A673 (cell line): ENCODE data around the gene ANKRD44.

Experiments used
- EZH2 ChIP-seq: fragments of 200-600 bp; sonication (generic); IDR thresholded peaks from 2 replicates; pipeline ENCODE4 v1.6.1; 2017; ENCODE audit warnings: borderline replicate concordance, low read depth, mild to moderate bottlenecking, mixed read lengths, antibody characterized with exemption, low read length; ENCODE audit not compliant: poor library complexity, severe bottlenecking
- TF ChIP-seq, protein P1 (sequence below): fragments of 300-800, 200-600 bp; sonication (generic); conservative IDR thresholded peaks from 2 replicates; pipeline ENCODE4 v1.5.1; 2017; ENCODE audit warnings: low read depth, mild to moderate bottlenecking, antibody characterized with exemption, low read length, moderate library complexity, mixed read lengths

GRCh38 chr2:197345846-197346370, 35.3 kb upstream of the ANKRD44 start:
- TF ChIP-seq, protein P1, sequence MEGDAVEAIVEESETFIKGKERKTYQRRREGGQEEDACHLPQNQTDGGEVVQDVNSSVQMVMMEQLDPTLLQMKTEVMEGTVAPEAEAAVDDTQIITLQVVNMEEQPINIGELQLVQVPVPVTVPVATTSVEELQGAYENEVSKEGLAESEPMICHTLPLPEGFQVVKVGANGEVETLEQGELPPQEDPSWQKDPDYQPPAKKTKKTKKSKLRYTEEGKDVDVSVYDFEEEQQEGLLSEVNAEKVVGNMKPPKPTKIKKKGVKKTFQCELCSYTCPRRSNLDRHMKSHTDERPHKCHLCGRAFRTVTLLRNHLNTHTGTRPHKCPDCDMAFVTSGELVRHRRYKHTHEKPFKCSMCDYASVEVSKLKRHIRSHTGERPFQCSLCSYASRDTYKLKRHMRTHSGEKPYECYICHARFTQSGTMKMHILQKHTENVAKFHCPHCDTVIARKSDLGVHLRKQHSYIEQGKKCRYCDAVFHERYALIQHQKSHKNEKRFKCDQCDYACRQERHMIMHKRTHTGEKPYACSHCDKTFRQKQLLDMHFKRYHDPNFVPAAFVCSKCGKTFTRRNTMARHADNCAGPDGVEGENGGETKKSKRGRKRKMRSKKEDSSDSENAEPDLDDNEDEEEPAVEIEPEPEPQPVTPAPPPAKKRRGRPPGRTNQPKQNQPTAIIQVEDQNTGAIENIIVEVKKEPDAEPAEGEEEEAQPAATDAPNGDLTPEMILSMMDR = no peak
- no peak for TF ChIP-seq EZH2
